ENCODE results near the gene IFT20.

The IFT20 gene

GRCh38 chr17:28346746-28347246, 11.5 kb upstream of the IFT20 start:
- TF ChIP-seq ZFP3 (CRISPR knock-in tag; IDR thresholded peaks at IDR 0.05), result no peak
- TF ChIP-seq ZFP30 (CRISPR knock-in tag; IDR thresholded peaks at IDR 0.05), result no peak
- no peak for TF ChIP-seq ZNF565 (CRISPR knock-in tag; conservative IDR thresholded peaks at IDR 0.05; ENCODE audit: low read depth)
- no peak for TF ChIP-seq GLIS3 (CRISPR knock-in tag; IDR thresholded peaks at IDR 0.05)
- no peak for TF ChIP-seq CSDC2 (CRISPR knock-in tag; IDR thresholded peaks at IDR 0.05)
- no peak for TF ChIP-seq ISL1 (CRISPR knock-in tag; IDR thresholded peaks at IDR 0.05)
- TF ChIP-seq, protein P1, sequence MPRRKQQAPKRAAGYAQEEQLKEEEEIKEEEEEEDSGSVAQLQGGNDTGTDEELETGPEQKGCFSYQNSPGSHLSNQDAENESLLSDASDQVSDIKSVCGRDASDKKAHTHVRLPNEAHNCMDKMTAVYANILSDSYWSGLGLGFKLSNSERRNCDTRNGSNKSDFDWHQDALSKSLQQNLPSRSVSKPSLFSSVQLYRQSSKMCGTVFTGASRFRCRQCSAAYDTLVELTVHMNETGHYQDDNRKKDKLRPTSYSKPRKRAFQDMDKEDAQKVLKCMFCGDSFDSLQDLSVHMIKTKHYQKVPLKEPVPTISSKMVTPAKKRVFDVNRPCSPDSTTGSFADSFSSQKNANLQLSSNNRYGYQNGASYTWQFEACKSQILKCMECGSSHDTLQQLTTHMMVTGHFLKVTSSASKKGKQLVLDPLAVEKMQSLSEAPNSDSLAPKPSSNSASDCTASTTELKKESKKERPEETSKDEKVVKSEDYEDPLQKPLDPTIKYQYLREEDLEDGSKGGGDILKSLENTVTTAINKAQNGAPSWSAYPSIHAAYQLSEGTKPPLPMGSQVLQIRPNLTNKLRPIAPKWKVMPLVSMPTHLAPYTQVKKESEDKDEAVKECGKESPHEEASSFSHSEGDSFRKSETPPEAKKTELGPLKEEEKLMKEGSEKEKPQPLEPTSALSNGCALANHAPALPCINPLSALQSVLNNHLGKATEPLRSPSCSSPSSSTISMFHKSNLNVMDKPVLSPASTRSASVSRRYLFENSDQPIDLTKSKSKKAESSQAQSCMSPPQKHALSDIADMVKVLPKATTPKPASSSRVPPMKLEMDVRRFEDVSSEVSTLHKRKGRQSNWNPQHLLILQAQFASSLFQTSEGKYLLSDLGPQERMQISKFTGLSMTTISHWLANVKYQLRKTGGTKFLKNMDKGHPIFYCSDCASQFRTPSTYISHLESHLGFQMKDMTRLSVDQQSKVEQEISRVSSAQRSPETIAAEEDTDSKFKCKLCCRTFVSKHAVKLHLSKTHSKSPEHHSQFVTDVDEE (CRISPR knock-in tag; IDR thresholded peaks at IDR 0.05), result no peak
- TF ChIP-seq ESRRG (CRISPR knock-in tag; IDR thresholded peaks at IDR 0.05), result no peak
- TF ChIP-seq, protein P2, sequence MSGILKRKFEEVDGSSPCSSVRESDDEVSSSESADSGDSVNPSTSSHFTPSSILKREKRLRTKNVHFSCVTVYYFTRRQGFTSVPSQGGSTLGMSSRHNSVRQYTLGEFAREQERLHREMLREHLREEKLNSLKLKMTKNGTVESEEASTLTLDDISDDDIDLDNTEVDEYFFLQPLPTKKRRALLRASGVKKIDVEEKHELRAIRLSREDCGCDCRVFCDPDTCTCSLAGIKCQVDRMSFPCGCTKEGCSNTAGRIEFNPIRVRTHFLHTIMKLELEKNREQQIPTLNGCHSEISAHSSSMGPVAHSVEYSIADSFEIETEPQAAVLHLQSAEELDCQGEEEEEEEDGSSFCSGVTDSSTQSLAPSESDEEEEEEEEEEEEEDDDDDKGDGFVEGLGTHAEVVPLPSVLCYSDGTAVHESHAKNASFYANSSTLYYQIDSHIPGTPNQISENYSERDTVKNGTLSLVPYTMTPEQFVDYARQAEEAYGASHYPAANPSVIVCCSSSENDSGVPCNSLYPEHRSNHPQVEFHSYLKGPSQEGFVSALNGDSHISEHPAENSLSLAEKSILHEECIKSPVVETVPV (CRISPR knock-in tag; IDR thresholded peaks at IDR 0.05), result no peak
- TF ChIP-seq, protein P3, sequence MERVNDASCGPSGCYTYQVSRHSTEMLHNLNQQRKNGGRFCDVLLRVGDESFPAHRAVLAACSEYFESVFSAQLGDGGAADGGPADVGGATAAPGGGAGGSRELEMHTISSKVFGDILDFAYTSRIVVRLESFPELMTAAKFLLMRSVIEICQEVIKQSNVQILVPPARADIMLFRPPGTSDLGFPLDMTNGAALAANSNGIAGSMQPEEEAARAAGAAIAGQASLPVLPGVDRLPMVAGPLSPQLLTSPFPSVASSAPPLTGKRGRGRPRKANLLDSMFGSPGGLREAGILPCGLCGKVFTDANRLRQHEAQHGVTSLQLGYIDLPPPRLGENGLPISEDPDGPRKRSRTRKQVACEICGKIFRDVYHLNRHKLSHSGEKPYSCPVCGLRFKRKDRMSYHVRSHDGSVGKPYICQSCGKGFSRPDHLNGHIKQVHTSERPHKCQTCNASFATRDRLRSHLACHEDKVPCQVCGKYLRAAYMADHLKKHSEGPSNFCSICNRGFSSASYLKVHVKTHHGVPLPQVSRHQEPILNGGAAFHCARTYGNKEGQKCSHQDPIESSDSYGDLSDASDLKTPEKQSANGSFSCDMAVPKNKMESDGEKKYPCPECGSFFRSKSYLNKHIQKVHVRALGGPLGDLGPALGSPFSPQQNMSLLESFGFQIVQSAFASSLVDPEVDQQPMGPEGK (CRISPR knock-in tag; IDR thresholded peaks at IDR 0.05; ENCODE audit: borderline replicate concordance), result no peak
- TF ChIP-seq, protein P4, sequence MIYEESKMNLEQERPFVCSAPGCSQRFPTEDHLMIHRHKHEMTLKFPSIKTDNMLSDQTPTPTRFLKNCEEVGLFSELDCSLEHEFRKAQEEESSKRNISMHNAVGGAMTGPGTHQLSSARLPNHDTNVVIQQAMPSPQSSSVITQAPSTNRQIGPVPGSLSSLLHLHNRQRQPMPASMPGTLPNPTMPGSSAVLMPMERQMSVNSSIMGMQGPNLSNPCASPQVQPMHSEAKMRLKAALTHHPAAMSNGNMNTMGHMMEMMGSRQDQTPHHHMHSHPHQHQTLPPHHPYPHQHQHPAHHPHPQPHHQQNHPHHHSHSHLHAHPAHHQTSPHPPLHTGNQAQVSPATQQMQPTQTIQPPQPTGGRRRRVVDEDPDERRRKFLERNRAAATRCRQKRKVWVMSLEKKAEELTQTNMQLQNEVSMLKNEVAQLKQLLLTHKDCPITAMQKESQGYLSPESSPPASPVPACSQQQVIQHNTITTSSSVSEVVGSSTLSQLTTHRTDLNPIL (CRISPR knock-in tag; IDR thresholded peaks at IDR 0.05; ENCODE audit: low read depth), result no peak
- TF ChIP-seq TOX (CRISPR knock-in tag; IDR thresholded peaks at IDR 0.05; ENCODE audit: borderline replicate concordance), result no peak
- no peak for TF ChIP-seq OSR1 (CRISPR knock-in tag; IDR thresholded peaks at IDR 0.05)
- TF ChIP-seq TCF4 (CRISPR knock-in tag; IDR thresholded peaks at IDR 0.05; ENCODE audit: borderline replicate concordance), result no peak
- no peak for TF ChIP-seq ZC3H10 (CRISPR knock-in tag; IDR thresholded peaks at IDR 0.05)
- no peak for TF ChIP-seq PPARA (CRISPR knock-in tag; IDR thresholded peaks at IDR 0.05; ENCODE audit: borderline replicate concordance)
- TF ChIP-seq ZNF70 (CRISPR knock-in tag; IDR thresholded peaks at IDR 0.05), result no peak
- no peak for TF ChIP-seq SNAI2 (CRISPR knock-in tag; IDR thresholded peaks at IDR 0.05)
- no peak for TF ChIP-seq RARB (CRISPR knock-in tag; IDR thresholded peaks at IDR 0.05)
- TF ChIP-seq POU6F1 (CRISPR knock-in tag; IDR thresholded peaks at IDR 0.05; ENCODE audit: borderline replicate concordance, low read depth), result no peak
- peak; percentile 59 for ATAC-seq

GRCh38 chr17:28346199-28346580, 10.9 kb upstream of the IFT20 start:
- ATAC-seq, result no peak
- no peak for TF ChIP-seq ARNTL (CRISPR knock-in tag; IDR thresholded peaks at IDR 0.05; ENCODE audit: borderline replicate concordance, low read depth)
- no peak for TF ChIP-seq BACH2 (CRISPR knock-in tag; IDR thresholded peaks at IDR 0.05; ENCODE audit: borderline replicate concordance)
- no peak for TF ChIP-seq ESRRG (CRISPR knock-in tag; IDR thresholded peaks at IDR 0.05)
- no peak for TF ChIP-seq RARB (CRISPR knock-in tag; IDR thresholded peaks at IDR 0.05)
- TF ChIP-seq ZNF8 (CRISPR knock-in tag; IDR thresholded peaks at IDR 0.05), result no peak

Data from SK-N-SH treated with all-trans-retinoic acid at 6 μM for 48 hours (cell line).